GM13976 (cell line): ENCODE measurements around the gene DHRSX.

Experiments
- DNase-seq: peaks from one replicate; pipeline ENCODE4 v3.0.0; 2012; ENCODE audit warnings: low spot score
- CTCF ChIP-seq: IDR thresholded peaks from 2 replicates; pipeline ENCODE4 v1.5.1; 2012; ENCODE audit warnings: borderline replicate concordance, mild to moderate bottlenecking; ENCODE audit not compliant: insufficient read depth; ENCODE audit errors: extremely low read depth, missing control alignments, control extremely low read depth
- in situ Hi-C: fragments of 300-500 bp; cut with MboI; formaldehyde crosslinking; loops from one replicate; pipeline ENCODE4 v1.12.0; 2022; ENCODE audit warnings: low sequenced_read_pairs, mixed read lengths, inconsistent platforms; ENCODE audit not compliant: unreplicated experiment

DHRSX gene

GRCh38 chrX:2301901-2302300 lies 198.9 kb downstream of the DHRSX start:
- no peak for TF ChIP-seq CTCF
- DNase-seq = no peak
- in situ Hi-C loops = no loop called here

- DNase-seq = no peak
- no peak for TF ChIP-seq CTCF
- in situ Hi-C loops = no loop called here
Measured at GRCh38 chrX:2299871-2300270, 200.9 kb downstream of the DHRSX start.

GRCh38 chrX:2286731-2287130 lies 214.0 kb downstream of the DHRSX start:
- DNase-seq = no peak
- in situ Hi-C loops = no loop called here
- no peak for TF ChIP-seq CTCF

GRCh38 chrX:2284601-2285000 lies 216.2 kb downstream of the DHRSX start:
- DNase-seq = no peak
- in situ Hi-C loops = no loop called here
- no peak for TF ChIP-seq CTCF

GRCh38 chrX:2284133-2284532 lies 216.6 kb downstream of the DHRSX start:
- no peak for DNase-seq
- TF ChIP-seq CTCF = no peak
- in situ Hi-C loops = no loop called here

GRCh38 chrX:2283111-2283859 lies 217.5 kb downstream of the DHRSX start:
- DNase-seq = no peak
- in situ Hi-C loops = no loop called here
- no peak for TF ChIP-seq CTCF
